IPS DF 4.7 (cell line): ENCODE measurements around the gene DISC1.
"Not testable (repeated sequence)": the region's sequence is repeated elsewhere in the genome, so short reads cannot be mapped to it uniquely, and the experiment has no call there.

Source experiments
- DNase-seq: peaks from one replicate; pipeline ENCODE4 v3.0.0-alpha.2; 2013; ENCODE audit warnings: low spot score; ENCODE audit errors: extremely low read depth

The DISC1 gene

GRCh38 chr1:231767471-231767870 lies 140.9 kb downstream of the DISC1 start:
- no peak for DNase-seq

- DNase-seq = no peak
Measured at GRCh38 chr1:231768416-231768815, 141.8 kb downstream of the DISC1 start.

- DNase-seq = no peak
Measured at GRCh38 chr1:231770506-231771175, 144.1 kb downstream of the DISC1 start.

- DNase-seq = no peak
Measured at GRCh38 chr1:231774719-231775335, 148.2 kb downstream of the DISC1 start.

GRCh38 chr1:231776010-231776756 lies 149.6 kb downstream of the DISC1 start:
- no peak for DNase-seq

GRCh38 chr1:231776757-231777062 lies 150.1 kb downstream of the DISC1 start:
- DNase-seq = no peak

GRCh38 chr1:231778009-231778719 lies 151.6 kb downstream of the DISC1 start:
- no peak for DNase-seq

GRCh38 chr1:231779081-231779480 lies 152.5 kb downstream of the DISC1 start:
- DNase-seq = no peak

GRCh38 chr1:231781892-231782291 lies 155.3 kb downstream of the DISC1 start:
- no peak for DNase-seq

- DNase-seq = not testable (repeated sequence)
Measured at GRCh38 chr1:231785073-231785472, 158.5 kb downstream of the DISC1 start.

GRCh38 chr1:231786126-231786525 lies 159.5 kb downstream of the DISC1 start:
- no peak for DNase-seq

- no peak for DNase-seq
Measured at GRCh38 chr1:231792634-231793033, 166.0 kb downstream of the DISC1 start.

GRCh38 chr1:231793893-231794292 lies 167.3 kb downstream of the DISC1 start:
- DNase-seq = no peak

GRCh38 chr1:231796141-231796540 lies 169.6 kb downstream of the DISC1 start:
- DNase-seq = no peak

- DNase-seq = no peak
Measured at GRCh38 chr1:231799363-231799986, 172.9 kb downstream of the DISC1 start.

- no peak for DNase-seq
Measured at GRCh38 chr1:231800108-231800507, 173.5 kb downstream of the DISC1 start.

GRCh38 chr1:231801042-231801585 lies 174.5 kb downstream of the DISC1 start:
- no peak for DNase-seq

- no peak for DNase-seq
Measured at GRCh38 chr1:231803353-231803752, 176.8 kb downstream of the DISC1 start.

- peak; percentile 60 for DNase-seq
Measured at GRCh38 chr1:231806623-231807495, 180.3 kb downstream of the DISC1 start.

- no peak for DNase-seq
Measured at GRCh38 chr1:231807541-231807940, 181.0 kb downstream of the DISC1 start.
